Peyer's patch (tissue), 4 donors: ENCODE data around the gene NR2F2. TPM values are rescaled to one million over a fixed set of nuclear protein-coding genes. Genes with fewer than 3 reads are reported as not detected.

Experiments
- DNase-seq, 3 donors: peaks; one replicate each; pipeline ENCODE4 v3.0.0-alpha.2; 2017 to 2019
- H3K27ac ChIP-seq, 4 donors: fragments of 200-600 bp; sonication (generic); one replicate each; pipeline ENCODE4 v1.5.1; 2016 to 2019
- H3K27me3 ChIP-seq, 2 donors: fragments of 200-600 bp; sonication (generic); one replicate each; pipeline ENCODE4 v1.5.1; 2019
- H3K36me3 ChIP-seq, 3 donors: fragments of 200-600 bp; sonication (generic); one replicate each; pipeline ENCODE4 v1.5.1; 2016 to 2019
- H3K4me1 ChIP-seq, 4 donors: fragments of 200-600 bp; sonication (generic); one replicate each; pipeline ENCODE4 v1.5.1; 2016 to 2019
- H3K4me3 ChIP-seq, 4 donors: fragments of 200-600 bp; sonication (generic); 1 replicate in 3 of 4; 2 replicates in 1 of 4; pipeline ENCODE4 v1.5.1; 2016 to 2019; ENCODE audit warnings: mild to moderate bottlenecking in 1 of 4
- H3K9me3 ChIP-seq, 4 donors: fragments of 200-600 bp; sonication (generic); one replicate each; pipeline ENCODE4 v1.5.1; 2016 to 2019; ENCODE audit warnings: mild to moderate bottlenecking in 1 of 4
- CTCF ChIP-seq, 6 experiments: fragments of 450-650 bp in 4 of 6; fragments of 200-600 bp in 2 of 6; sonication (generic) in 1 of 6; IDR thresholded peaks; one replicate each; pipeline ENCODE4 v1.5.1; 2017 to 2019; ENCODE audit warnings: antibody characterized with exemption in 6 of 6, mild to moderate bottlenecking in 3 of 6, moderate library complexity in 1 of 6
- POLR2A ChIP-seq, 2 donors: fragments of 450-650 bp; IDR thresholded peaks; one replicate each; pipeline ENCODE4 v1.5.1; 2017; ENCODE audit warnings: antibody characterized with exemption in 2 of 2, mild to moderate bottlenecking in 2 of 2, moderate library complexity in 2 of 2
- total RNA-seq, 4 donors: library from RNA; depleted of rRNA; stranded (reverse); fragments of >200 nt; gene quantifications; one replicate each; pipeline ENCODE4 v1.1.0, GENCODE V29; 2016

NR2F2 gene
- total RNA-seq, 4 donors from 2014 or later: 7.9 to 20.9 (median 15.3) TPM

GRCh38 chr15:96303503-96304056 is 26.9 kb upstream of the NR2F2 start:
- H3K27me3 ChIP-seq: no peaks in the 10 kb centered on the region
- no peaks in the 10 kb centered on the region for H3K9me3 ChIP-seq
- H3K4me3 ChIP-seq: no peak overlapping the region
- H3K27ac ChIP-seq: no peak overlapping the region
- H3K36me3 ChIP-seq: no peaks in the 10 kb centered on the region
- DNase-seq: no peak
- H3K4me1 ChIP-seq: no peaks in the 10 kb centered on the region
- TF ChIP-seq CTCF (IDR thresholded peaks at IDR 0.05) (no peak), POLR2A (IDR thresholded peaks at IDR 0.05) (no peak)

DNA sequence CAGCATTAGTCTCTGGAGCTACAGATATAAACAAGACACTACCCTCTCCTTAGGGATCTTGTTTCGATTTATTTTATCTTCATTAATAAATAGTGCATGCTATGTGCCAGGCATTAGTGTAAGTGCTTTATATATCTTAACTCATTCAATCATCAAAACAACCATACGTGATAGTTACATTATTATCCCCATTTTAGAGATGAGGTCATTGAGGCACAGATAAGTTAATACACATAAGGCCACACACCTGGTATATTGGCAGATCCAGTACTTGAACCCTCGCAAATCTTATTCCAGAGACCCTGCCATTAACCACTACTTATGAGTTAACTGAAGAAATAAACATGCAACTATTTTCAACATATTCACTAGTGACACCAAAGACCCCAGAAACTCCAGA is 25.7 kb upstream of the NR2F2 start:
- H3K4me3 ChIP-seq: no peak overlapping the region
- no peak for DNase-seq
- TF ChIP-seq POLR2A (IDR thresholded peaks at IDR 0.05) (no peak), CTCF (IDR thresholded peaks at IDR 0.05) (no peak)
- no peaks in the 10 kb centered on the region for H3K36me3 ChIP-seq
- no peak overlapping the region for H3K27ac ChIP-seq
- H3K27me3 ChIP-seq: no peaks in the 10 kb centered on the region
- H3K4me1 ChIP-seq: no peaks in the 10 kb centered on the region
- no peaks in the 10 kb centered on the region for H3K9me3 ChIP-seq

GRCh38 chr15:96306321-96306720 is 24.2 kb upstream of the NR2F2 start:
- no peak for DNase-seq
- Histone ChIP-seq H3K4me3 (no peak overlapping the region), H3K4me1 (no peaks in the 10 kb centered on the region), H3K27me3 (no peaks in the 10 kb centered on the region), H3K9me3 (no peaks in the 10 kb centered on the region), H3K36me3 (no peaks in the 10 kb centered on the region), H3K27ac (no peak overlapping the region)
- TF ChIP-seq CTCF (IDR thresholded peaks at IDR 0.05): no peak
- no peak for TF ChIP-seq POLR2A (IDR thresholded peaks at IDR 0.05)

DNA sequence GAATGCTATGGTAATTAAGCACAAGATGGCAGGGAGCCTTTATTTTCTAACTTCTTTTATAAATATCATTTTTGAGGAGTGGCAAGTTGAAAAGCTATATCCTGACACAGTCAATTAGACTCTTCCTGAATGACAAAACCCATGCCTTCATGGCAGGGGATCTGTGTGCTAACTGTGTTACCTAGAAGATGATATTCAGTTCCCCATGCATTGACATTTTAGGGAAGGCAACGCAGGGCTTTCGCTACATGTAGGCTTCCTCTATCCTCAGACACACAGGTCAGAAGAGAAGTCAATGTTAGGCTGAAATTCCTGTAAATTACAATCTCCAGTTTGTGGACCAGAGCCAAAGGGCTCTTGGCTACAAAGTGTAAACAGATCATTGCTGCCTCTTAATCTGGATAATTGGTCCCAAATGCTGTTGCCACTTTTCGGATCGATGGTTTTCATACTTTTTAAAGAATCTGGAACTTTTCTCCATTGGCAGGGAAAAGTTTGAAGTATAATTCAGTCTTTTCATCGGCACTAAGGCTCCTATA is 22.6 kb upstream of the NR2F2 start:
- H3K27ac ChIP-seq: no peak overlapping the region
- no peaks in the 10 kb centered on the region for H3K9me3 ChIP-seq
- H3K36me3 ChIP-seq: no peaks in the 10 kb centered on the region
- H3K4me3 ChIP-seq: no peak overlapping the region
- no peaks in the 10 kb centered on the region for H3K4me1 ChIP-seq
- no peak for DNase-seq
- H3K27me3 ChIP-seq: no peaks in the 10 kb centered on the region
- no peak for TF ChIP-seq POLR2A (IDR thresholded peaks at IDR 0.05)
- no peak for TF ChIP-seq CTCF (IDR thresholded peaks at IDR 0.05)

GRCh38 chr15:96309143-96309660 is 21.3 kb upstream of the NR2F2 start:
- Histone ChIP-seq H3K36me3 (no peaks in the 10 kb centered on the region), H3K4me3 (no peak overlapping the region), H3K9me3 (no peaks in the 10 kb centered on the region), H3K27ac (no peak overlapping the region), H3K27me3 (no peaks in the 10 kb centered on the region), H3K4me1 (no peaks in the 10 kb centered on the region)
- DNase-seq: no peak
- TF ChIP-seq POLR2A (IDR thresholded peaks at IDR 0.05): no peak
- no peak for TF ChIP-seq CTCF (IDR thresholded peaks at IDR 0.05)
